ENCODE data around the gene SLC29A4. TPM values are rescaled to one million over a fixed set of nuclear protein-coding genes. Genes with fewer than 3 reads are reported as not detected.
"Not testable (repeated sequence)": the region's sequence is repeated elsewhere in the genome, so short reads cannot be mapped to it uniquely, and the experiment has no call there.

The SLC29A4 gene
- total and polyA plus RNA-seq, 10 donors: 0.33 to 2.9 (median 2.2) TPM

DNA sequence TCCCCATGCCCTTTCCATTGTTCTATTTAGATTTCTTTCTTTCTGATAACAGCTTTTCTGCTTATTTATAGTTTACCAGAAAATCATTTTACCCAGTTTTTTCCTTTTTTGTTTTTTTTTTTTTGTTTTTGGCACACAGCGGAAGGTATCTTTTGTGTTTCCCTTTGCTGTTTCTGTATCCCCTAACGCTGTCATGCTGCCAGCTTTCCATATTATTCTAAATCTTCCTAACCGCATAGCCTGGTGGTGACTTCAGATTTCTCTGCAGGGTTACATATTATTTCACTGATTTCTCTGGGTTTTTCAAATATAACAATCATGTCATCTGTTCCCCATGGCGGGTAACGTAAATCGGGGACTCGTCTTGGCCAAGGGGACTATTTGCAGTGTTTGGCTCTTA is 4.0 kb upstream of the SLC29A4 start:
- WGBS, 5 donors: 72 to 90% (median 80%) methylated on average over 7 of the region's 7 CpGs
- Histone ChIP-seq H3K27ac (no peak overlapping the region), H3K4me1 (peaks cover 5 to 8% (median 6%) of the 10 kb centered on the region in 6 donors), H3K36me3 (no peaks in the 10 kb centered on the region), H3K4me3 (no peak overlapping the region), H3K27me3 (replicated peaks in 1 of 7) (peaks cover 0 to 30% (median 8%) of the 10 kb centered on the region in 7 donors), H3K9me3 (no peaks in the 10 kb centered on the region)
- no peak for DNase-seq
- intact Hi-C loops (cut with DNase I; ENCODE audit: low total_unique reads): no loop called here
- TF ChIP-seq, protein P1, sequence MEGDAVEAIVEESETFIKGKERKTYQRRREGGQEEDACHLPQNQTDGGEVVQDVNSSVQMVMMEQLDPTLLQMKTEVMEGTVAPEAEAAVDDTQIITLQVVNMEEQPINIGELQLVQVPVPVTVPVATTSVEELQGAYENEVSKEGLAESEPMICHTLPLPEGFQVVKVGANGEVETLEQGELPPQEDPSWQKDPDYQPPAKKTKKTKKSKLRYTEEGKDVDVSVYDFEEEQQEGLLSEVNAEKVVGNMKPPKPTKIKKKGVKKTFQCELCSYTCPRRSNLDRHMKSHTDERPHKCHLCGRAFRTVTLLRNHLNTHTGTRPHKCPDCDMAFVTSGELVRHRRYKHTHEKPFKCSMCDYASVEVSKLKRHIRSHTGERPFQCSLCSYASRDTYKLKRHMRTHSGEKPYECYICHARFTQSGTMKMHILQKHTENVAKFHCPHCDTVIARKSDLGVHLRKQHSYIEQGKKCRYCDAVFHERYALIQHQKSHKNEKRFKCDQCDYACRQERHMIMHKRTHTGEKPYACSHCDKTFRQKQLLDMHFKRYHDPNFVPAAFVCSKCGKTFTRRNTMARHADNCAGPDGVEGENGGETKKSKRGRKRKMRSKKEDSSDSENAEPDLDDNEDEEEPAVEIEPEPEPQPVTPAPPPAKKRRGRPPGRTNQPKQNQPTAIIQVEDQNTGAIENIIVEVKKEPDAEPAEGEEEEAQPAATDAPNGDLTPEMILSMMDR (IDR thresholded peaks at IDR 0.05 in 8 of 11, conservative IDR thresholded peaks at IDR 0.05 in 3 of 11): no peak
- TF ChIP-seq POLR2A (IDR thresholded peaks at IDR 0.05) (no peak), POLR2AphosphoS5 (IDR thresholded peaks at IDR 0.05) (no peak)

DNA sequence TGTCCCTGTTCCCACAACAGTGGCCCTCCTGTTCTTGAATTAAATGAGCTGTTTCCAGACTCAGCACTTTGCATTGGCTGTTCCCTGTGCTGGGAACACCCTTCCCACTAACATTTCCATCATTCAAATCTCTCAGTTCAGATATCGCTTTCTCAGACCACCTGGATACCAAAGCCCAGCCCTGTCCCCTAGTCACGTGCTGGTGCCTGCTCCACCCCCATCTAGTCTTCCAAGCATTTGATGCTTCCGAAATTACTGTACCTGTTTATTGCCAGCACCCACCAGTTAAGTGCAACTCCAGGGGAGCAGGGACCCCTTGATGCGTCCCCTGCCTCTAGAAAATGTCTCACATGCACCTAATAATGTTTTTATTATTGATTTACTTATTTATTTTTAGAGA is 3.0 kb upstream of the SLC29A4 start:
- Histone ChIP-seq H3K27ac (no peak overlapping the region), H3K4me1 (peaks cover 6 to 13% (median 6%) of the 10 kb centered on the region in 6 donors), H3K27me3 (replicated peaks in 1 of 7) (peaks cover 0 to 40% (median 17%) of the 10 kb centered on the region in 7 donors), H3K9me3 (no peaks in the 10 kb centered on the region), H3K4me3 (no peak overlapping the region), H3K36me3 (no peaks in the 10 kb centered on the region)
- WGBS, 5 donors: 76 to 83% (median 81%) methylated on average over 4 of the region's 4 CpGs
- TF ChIP-seq, protein P1 (IDR thresholded peaks at IDR 0.05 in 8 of 11, conservative IDR thresholded peaks at IDR 0.05 in 3 of 11): no peak
- TF ChIP-seq POLR2AphosphoS5 (IDR thresholded peaks at IDR 0.05): no peak
- no peak for TF ChIP-seq POLR2A (IDR thresholded peaks at IDR 0.05)
- intact Hi-C loops (cut with DNase I; ENCODE audit: low total_unique reads): no loop called here
- DNase-seq: no peak

DNA sequence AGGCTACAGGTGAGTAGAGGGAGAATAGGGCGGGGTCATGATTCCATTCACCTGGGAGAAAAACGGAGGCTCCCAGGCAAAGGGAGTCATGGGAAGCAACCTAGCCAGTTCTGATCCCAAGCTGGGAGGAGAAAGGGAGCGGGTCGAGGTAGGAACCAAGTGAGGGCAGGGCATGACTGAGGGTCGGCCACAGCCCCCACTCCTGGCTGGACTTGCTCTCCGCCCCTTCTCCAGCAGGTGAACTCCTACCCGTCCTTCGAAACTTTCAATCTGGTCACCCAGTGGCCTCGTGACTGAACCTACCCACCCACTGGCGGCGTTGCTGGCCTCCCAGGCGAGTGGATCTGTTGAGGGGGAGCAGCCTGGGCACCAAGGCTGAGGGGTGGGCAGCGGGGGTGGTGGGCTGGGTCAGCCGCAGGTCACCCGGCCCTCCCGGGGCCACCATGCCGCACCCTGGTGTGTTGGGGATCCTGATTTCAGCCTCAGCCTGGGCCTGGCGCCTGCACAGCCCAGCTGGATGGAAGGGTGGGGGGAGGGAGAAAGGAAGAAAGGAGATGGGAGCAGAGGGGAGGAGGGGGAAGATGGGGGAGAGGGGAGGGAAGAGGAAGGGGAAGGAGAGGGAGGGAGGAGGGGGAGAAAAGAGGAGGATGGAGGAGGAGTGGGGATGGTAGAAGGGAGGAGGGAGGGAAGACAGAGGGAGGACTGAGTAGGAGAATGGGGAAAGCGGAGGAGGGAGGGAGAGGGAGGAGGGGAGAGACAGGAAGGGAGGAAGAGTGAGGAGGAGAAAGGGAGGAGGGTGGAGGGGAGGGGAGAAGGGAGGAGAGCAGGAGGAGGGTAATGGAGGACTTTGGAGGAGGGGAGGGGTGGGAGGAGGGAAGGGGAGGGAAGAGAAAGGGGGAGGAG is 894 bp upstream of the SLC29A4 start:
- H3K9me3 ChIP-seq; H3K4me3 ChIP-seq; H3K27ac ChIP-seq; intact Hi-C loops (cut with DNase I; ENCODE audit: low total_unique reads); H3K36me3 ChIP-seq; DNase-seq: not testable (repeated sequence)
- H3K27me3 ChIP-seq (replicated peaks in 1 of 7): peaks cover 0 to 49% (median 17%) of the 10 kb centered on the region in 7 donors
- 41 to 54% (median 50%) methylated on average over 10 to 19 of the region's 19 CpGs for WGBS, 5 donors
- peaks cover 6 to 13% (median 6%) of the 10 kb centered on the region in 6 donors for H3K4me1 ChIP-seq

DNA sequence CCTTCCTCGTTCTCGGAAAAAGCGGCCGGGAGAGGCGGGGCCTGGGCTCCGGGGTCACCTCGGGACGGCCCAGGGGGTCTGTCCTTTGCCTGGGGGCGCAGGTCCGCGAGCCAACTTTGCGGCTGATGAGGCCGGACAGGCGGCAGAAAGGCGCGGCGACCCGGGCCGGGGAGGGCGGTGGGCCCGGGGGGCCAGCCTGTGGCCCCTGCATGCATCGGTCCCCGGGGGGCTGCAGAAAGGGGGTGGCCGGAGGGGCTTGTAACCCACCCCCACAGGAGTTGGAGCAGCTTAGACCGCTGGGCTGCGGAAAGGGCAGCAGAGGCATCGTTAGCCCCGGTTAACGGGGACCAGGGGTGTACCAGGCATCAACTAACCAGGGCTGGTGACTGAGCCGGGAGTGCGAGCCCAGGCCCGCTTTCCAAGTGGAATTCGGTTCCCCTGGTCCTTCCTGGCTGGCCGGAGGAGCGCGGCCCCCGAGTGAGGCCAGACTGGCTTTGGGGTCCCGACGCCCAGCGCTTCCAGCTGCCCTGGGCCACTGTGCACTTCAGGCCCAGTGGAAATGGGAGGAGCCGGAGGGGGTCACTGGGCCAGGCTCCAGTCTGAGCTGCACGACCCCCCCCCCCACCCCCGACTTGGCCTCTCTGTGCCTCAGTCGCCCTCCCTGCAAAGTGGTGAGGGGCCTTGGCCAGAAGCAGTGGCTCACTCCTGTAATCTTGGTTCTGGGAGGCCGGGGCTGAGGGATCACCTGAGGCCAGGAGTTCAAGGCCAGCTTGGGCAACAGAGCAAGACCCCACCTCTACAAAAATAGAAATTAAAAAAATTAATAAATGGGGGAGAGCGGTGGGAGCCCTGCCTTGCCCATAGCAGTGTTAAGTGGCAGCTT is 919 bp downstream of the SLC29A4 start:
- Histone ChIP-seq H3K4me1 (peaks cover 6 to 13% (median 6%) of the 10 kb centered on the region in 6 donors), H3K9me3 (no peaks in the 10 kb centered on the region), H3K27ac (no peak overlapping the region), H3K27me3 (replicated peaks in 1 of 7) (peaks cover 0 to 49% (median 17%) of the 10 kb centered on the region in 7 donors), H3K36me3 (no peaks in the 10 kb centered on the region), H3K4me3 (peak overlapping the region; percentile 13 to 64 (median 38))
- WGBS, 5 donors: 14 to 34% (median 19%) methylated on average over 9 to 46 of the region's 46 CpGs
- intact Hi-C loops (cut with DNase I; ENCODE audit: low total_unique reads): no loop called here
- no peak for DNase-seq
- TF ChIP-seq POLR2A (IDR thresholded peaks at IDR 0.05) (no peak), POLR2AphosphoS5 (IDR thresholded peaks at IDR 0.05) (no peak)
- TF ChIP-seq, protein P1 (IDR thresholded peaks at IDR 0.05 in 8 of 11, conservative IDR thresholded peaks at IDR 0.05 in 3 of 11): no peak

Data from spleen (tissue), 11 donors.